ENCODE data around the gene MAD2L1BP.
"Not testable (repeated sequence)": the region's sequence is repeated elsewhere in the genome, so short reads cannot be mapped to it uniquely, and the experiment has no call there.

Gene MAD2L1BP, protein sequence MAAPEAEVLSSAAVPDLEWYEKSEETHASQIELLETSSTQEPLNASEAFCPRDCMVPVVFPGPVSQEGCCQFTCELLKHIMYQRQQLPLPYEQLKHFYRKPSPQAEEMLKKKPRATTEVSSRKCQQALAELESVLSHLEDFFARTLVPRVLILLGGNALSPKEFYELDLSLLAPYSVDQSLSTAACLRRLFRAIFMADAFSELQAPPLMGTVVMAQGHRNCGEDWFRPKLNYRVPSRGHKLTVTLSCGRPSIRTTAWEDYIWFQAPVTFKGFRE

DNA sequence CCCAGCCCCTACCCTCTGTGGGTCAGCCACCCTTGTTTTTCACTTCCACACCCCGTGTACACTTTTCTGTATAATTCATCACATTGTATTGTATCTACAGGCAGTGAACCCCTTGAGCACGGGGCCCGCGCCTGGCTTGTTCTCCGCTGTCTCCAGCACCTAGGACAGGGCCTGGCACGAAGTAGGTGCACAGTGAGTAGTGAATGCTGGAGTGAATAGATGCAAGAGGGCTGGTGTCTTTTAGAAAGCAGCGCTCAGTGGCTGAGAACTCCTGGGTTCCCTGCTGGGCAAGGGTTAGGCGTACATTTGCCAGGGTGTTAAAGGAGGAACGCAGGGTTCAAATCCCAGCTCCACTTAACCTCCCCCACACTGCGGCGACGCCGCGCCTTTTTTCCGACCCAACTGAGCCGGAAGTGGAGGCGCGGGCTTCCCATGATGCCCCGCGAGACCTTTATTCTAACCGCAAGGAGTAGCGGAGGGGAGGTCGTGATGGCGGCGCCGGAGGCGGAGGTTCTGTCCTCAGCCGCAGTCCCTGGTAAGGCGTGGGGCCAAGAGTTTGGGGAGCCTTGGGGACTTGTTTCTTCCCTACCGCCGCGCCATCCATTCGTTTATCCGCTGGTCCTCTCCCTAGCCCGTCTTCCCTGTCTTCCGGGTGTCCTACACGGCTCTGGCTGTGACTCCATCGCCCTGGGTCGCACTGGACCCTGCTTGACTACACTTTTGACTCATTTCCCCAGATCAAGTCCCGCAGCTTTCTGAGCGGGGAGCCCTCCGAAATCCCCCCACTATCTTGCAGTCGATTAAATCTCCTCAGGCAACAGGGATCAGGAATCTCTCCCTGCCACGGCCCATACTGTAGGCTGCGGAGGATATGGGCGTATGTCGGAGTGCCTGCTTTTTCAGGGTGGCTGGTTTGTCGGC, at the start of gene MAD2L1BP:
MAD2L1BP (plus strand) TSS at position 454 of the 921 bp plus-strand sequence; CDS start at position 490, 36 bp downstream.
- DNase-seq: peak; percentile 78 to 82

DNA sequence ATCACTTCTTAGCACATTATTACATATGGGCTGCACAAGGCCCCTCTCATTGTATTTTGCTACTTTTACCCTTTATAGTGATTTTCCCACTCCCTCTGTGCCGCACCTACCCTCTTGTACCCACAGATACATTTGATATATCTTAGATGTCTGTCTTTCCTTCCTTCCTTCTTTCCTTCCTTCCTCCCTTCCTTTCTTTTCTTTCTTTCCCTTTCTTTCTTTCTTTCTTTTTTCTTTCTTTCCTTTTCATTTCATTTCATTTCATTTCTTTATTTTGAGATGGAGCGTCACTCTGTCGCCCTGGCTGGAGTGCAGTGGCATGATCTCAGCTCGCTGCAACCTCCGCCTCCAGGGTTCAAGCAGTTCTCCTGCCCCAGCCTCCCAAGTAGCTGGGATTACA, 47.4 kb upstream of the MAD2L1BP start:
- DNase-seq: no peak

DNA sequence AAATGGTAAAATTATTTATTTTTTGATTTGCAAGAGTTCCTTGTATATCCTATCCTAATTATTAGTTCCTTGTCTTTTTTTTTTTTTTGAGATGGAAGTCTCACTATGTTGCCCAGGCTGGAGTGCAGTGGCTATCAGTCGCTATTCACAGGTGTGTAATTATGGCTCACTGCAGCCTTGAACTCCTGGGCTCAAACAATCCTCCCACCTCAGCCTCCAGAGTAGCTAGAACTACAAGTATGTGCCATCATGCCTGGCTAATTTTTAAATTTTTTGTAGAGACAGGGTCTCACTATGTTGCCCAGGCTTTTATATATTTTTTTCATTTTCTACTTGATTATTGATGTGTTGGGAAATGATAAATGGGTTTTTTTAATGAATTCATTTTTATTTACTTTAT, 46.1 kb upstream of the MAD2L1BP start:
- DNase-seq: not testable (repeated sequence)

DNA sequence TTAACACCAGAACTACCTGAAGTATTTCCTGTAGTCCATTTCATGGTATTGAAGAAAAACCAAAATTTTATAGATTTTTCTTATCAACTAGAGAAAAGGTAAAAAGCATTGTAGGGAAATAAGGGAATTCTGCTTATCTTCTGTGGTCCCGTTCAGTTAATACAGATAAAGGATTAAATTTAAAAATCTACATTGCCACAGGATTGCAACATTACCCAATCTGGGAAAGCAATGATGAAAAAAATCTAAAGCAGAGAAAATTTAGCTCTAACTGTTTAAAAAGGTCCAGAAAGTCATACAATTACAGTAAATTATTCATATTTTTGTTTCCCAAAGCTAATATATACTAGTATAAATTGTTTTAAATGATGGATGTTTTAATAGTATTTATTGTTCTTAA, 41.7 kb upstream of the MAD2L1BP start:
- DNase-seq: no peak

DNA sequence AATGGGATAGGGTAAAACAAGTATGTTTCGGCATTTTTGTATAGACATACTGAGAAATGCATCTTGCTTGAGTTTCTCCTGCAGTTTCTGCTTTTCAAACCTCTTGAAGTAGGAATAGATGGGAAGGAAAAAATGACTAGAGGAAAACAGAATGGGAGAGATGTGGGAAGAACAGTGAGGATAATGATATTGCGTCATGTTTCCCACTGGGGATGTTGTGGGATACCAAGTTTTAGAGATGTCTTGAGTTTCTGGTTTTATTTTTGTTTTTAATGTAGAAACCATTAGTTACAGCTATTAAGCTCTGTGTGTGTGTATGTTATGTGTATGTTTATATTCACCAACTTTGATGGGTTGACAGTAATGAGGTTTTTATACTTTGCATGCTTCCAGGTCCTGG, 35.0 kb upstream of the MAD2L1BP start:
- no peak for DNase-seq

DNA sequence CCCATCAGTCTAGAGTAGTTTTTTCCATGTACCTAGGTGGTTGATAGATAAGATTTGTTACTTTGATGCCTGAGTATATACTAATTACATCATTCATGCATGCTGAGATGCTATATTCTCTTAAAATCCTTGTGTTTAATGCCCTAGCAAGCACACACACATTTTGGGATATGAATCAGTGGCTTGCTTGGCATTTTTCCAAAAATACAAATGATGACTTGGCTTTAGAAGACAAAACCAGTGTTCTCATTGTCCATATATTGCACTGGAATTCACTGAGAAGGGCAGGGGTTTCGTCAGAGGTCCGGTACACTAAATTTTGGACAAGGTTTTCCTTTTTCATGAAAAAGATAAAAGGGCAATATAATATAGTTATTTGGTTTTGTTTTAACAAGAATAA, 31.5 kb upstream of the MAD2L1BP start:
- DNase-seq: no peak

DNA sequence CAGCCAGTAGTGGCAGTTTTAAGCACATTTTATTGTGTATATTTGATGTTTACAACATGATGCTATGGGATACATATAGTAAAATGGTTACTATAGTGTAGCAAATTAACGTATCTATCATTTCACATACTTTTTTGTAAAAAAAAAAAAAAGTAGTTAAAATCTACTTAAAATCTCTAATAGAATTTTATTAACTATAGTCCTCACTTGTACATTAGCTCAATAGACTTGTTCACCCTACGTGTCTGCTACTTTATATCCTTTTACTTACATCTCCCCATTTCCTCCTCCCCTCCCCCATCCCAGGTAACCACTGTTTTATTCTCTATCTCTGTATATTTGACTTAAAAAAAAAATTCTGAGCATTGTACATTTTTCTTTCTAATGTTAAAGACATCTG, 29.6 kb upstream of the MAD2L1BP start:
- no peak for DNase-seq

DNA sequence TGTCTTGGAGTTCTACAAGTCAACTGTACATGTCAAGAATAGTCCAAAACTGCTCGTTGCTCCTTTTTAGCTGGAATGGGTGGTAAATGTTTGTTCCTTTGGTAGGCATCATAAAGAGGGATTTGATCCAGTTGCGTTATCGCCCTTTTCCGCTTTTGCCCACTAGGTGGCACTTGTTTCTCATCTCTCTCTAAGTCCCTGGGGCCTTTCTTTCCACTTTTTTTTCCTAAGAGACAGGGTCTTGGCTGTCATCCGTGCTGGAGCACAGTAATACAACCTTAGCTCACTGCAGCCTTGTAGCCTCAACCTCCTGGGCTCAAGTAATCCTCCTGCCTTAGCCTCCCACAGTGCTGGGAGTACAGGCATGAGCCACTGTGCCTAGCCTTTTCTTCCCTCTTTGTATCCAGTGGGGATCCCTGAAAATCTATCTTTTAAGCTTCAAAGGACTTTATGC, 27.3 kb upstream of the MAD2L1BP start:
- peak; percentile 37 to 58 for DNase-seq

DNA sequence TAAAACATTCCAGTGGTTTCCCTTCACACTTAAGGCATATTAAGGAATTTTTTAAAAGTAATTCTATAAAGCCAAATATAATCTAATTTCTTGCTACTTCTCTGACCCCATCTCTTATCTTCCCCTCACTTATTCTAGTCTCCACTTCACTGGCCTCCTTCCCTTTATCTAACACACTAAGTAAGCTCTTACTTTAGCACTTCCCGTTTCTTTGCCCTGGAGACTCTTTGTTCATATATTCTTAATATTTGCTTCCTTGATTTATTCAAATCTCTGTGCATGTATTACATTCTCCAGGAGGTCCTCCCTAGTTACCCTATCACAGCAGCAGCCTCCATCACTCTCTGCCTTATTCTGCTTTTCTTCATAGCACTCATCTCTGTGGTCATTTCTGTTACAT, 26.8 kb upstream of the MAD2L1BP start:
- DNase-seq: no peak

DNA sequence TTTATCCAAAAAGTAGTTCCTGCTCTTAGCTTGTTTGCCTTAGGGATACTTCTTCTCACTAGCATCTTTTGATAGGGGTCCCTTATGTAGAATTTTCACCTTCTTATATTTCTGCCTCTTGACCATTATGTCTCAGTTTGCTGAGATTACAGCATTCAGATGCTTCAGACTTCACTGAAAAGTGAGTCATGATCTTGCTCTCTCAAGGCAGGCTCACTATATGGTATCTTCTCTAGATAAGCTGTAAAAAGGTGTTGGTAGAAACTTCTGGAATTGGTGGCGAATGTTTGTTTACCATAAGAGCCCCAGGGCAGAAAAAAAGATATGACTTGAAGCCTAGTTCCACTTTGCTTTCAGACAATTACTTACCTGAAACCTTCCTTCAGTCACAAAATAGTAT, 26.2 kb upstream of the MAD2L1BP start:
- DNase-seq: no peak

DNA sequence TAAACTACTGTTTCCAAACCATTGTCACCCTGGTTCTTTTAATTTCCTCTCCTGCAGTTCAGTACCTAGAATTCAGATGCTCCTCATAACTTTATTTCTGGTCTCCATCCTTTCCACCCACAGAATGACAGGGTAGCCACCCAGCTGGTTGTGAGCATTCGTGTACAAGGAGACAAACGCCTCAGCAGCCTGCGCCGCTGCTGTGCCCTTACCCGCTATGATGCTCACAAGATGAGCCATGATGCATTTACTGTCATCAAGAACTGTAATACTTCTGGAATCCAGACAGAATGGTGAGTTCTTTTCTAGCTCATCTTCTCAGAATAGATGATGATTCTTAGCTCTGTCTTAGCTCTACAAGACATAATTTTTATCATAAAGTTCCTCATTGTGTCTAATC, 25.2 kb upstream of the MAD2L1BP start:
- no peak for DNase-seq

DNA sequence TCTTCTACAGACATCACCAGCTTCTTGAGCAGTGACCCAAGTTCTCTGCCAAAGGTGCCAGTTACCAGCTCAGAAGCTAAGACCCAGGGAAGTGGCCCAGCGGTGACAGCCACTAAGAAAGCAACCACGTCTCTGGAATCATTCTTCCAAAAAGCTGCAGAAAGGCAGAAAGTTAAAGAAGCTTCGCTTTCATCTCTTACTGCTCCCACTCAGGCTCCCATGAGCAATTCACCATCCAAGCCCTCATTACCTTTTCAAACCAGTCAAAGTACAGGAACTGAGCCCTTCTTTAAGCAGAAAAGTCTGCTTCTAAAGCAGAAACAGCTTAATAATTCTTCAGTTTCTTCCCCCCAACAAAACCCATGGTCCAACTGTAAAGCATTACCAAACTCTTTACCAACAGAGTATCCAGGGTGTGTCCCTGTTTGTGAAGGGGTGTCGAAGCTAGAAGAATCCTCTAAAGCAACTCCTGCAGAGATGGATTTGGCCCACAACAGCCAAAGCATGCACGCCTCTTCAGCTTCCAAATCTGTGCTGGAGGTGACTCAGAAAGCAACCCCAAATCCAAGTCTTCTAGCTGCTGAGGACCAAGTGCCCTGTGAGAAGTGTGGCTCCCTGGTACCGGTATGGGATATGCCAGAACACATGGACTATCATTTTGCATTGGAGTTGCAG, 21.8 kb upstream of the MAD2L1BP start:
- no peak for DNase-seq

DNA sequence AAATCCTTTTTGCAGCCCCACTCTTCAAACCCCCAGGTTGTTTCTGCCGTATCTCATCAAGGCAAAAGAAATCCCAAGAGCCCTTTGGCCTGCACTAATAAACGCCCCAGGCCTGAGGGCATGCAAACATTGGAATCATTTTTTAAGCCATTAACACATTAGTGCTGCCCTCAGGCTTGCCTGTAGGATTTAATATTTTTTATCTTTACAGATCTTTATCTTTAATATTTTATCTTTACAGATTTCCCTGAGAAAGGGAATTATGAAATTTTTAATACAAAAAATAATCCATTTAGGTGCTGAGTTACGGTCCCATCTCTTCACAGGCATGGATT, 21.3 kb upstream of the MAD2L1BP start:
- no peak for DNase-seq

DNA sequence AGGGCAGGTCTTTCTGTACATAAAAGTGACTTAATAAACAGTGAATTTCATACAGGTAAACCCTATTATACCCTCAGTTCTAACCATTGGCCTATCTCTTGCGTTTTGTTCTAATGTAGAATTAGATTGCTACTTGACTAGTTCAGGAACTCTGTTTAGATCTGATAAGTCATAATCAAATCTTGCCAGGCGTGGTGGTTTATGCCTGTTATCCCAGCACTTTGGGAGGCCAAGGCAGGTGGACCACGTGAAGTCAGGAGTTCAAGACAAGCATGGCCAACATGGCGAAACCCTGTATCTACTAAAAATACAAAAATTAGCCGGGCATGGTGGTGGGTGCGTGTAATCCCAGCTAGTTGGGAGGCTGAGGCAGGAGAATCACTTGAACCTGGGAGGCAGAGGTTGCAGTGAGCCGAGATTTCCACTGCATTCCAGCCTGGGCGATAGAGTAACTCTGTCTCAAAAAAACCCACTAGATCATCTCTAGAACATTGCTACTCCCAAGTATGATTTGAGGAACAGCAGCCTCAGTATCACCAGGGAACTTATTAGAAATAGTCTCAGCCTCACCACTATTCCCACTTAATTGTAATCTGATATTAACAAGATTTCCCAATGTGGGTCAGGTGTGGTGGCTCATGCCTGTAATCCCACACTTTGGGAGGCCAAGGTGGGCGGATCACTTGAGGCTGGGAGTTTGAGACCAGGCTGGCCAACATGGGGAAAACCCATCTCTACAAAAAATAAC, 18.7 kb upstream of the MAD2L1BP start:
- DNase-seq: no peak

DNA sequence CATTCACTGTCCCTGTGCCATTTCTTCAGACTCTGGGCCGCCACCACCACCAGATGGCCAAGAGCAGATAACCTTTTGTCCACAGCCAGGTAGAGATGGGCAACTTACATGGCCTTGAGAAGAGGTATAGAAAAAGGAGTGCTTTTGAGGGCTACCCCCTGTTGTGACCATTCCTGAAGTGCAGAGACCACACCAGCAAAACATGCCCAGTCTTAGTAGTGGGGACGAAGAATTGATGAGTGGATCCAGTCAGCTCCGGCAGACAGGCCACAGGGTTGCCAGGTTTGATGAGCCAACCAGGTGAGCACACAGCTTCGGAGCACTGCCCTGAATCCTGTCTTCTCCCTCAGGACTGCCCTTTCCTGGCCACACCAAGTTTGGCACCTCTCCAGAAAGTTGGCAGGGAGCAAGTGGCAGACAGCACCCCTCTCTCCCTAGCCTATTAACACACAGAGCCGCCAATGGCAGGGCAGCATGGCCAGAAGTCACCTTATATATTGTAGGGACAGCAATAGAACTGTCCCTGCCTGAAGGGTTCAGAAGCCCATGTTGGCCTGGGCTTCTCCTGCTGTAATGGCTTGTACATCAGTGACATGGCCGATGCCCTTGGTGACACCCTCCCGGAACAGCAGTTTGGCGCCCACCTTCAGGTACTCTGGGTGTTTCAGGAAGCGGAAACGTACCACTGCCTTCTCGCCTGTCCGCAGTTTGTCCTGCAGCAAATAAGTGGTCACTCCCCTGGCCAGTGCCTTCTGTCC, 14.4 kb upstream of the MAD2L1BP start:
- DNase-seq: no peak

DNA sequence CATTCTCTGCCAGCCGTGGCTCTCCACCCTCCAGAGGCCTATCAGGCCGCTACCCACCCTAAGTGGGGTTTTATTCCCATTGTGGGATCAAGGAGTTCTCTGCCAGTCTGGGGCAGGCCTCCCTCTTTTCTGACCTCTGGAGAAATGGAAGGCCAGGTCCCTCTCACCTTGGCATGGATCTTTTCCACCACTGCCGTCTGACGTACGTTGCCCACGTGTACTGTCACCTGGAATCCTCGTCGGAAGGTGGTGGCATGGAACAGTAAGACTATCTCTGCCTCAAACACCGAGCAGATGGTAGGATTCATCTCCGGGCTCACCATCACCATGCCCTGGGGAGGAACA, 13.8 kb upstream of the MAD2L1BP start:
- no peak for DNase-seq

DNA sequence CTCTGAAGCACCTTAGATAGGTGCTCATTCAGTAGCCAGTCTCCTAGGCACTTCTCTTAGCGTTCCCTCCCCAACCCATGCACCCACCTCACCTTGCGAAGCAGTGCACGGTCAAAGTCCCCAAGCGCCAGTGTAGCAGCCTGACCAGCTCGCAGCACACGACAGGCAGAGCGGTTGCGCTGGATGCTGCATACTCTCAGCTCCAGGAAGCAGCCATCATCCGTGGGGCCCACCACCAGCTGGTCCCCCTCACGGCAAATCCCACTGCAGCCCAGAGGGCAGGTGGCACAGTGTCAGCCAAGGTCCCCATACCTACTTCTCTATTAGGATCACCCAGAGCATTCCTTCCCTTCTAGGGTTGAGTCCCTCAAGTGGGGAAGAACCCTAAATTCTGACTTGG, 13.1 kb upstream of the MAD2L1BP start:
- no peak for DNase-seq

DNA sequence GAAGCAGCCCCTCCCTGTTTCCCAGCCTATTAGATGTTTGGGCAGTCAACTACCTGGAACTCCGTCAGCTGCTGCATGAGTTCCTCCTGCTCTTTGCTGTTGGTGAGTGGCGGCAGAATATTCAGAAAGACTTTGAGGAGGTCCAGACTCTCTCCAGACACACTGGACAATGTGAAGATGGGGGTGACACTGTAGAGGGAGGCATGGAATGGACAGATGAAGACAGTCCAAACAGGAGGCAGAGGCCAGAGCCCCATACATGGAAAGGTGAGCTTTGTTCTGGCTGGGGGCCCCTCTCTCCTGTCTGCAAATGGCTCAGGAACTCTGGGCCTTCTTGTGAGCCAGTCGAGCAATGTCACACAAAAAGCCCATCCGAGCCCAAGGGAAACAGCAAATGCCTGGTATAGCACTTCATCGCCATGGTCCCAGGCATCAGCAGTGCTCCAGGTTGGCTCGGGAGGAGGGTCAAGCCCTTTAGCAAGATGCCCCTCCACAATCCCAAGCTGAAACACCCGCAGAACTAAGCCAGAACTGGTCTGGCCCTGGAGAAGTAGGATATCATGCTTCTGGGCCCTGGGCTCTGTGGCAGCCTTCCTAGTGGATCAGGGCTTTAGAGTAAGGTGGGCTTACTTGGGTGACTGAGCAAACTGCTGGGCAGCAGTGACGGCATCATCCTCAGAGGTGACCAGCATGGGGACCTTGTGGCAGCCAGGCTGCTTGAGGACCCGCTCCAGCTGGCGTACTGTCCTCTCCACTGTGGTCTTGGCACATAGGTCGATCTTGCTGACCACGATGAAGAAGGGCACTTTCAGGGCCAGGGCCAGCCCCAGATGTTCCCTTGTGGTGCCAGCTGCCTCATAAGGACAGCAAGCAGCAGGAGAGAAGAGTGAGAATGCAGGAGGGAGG, 11.5 kb upstream of the MAD2L1BP start:
- no peak for DNase-seq

DNA sequence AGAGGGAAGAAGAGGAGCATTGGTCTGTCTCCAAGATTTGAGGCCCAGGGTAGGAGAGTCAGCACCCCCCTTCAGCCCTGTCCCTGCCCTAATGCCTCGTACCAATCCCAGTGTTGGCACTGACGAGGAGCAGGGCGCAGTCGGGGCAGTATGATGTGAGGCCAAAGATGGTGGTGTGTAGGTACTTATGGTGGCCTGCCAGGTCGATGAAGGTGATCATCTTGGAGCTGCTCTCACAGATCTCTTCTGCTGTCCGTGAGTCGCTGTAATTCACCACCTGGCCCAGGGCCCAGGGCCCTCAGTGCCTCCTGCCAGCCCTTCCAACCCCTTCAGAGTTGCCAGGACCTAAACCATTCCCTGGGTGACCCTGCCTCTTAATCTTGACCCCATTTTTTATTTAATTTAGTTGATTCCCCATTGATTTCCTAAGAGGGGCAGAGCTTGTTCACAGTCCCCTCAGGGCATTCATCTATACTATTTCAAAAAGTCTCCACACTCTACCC, 10.8 kb upstream of the MAD2L1BP start:
- DNase-seq: no peak

DNA sequence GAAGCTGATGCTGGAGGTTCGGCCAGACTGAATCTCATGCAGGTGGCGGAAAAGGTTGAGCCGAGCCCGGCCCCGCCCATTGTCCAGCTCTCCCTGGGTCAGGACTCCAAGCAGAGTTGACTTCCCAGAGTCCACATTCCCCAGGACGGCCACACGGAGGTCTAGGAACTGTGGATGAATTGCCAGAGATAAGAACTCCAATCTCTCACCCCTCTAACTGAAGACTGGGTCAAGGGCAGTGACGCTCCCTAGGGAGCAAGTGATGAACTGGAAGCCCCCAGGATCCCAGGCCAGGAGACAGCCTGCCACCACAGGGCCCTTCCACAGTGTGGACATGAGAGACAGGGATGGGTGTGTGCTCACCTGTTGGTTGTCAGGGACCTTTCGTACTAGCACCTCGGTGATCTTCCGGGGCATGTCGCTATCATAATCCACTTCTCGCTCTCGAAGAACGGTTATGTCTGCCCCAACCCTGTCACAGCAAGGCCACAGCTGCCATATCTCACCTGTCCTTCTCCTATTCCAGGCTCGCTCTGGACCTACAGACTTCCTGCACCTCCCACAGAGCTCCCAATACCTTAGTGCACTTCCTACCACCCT, 10.1 kb upstream of the MAD2L1BP start:
- DNase-seq: no peak
